ENCODE measurements around the gene TRIO. TPM values are rescaled to one million over a fixed set of nuclear protein-coding genes. Genes with fewer than 3 reads are reported as not detected.
A peak's percentile ranks its signal among the peaks of the same experiment; 100 is the strongest.

TRIO gene
- total and polyA plus RNA-seq, 2 of the 8 experiments (the other 6 are each of a cell fraction or from before 2014, with no cell fraction given) = 35.1 to 69.1 TPM

GRCh38 chr5:14286574-14287421 is 143.7 kb downstream of the TRIO start:
- Histone ChIP-seq H4K5ac (ENCODE audit: insufficient read length, low read depth, low read length) (no peak overlapping the region), H3K79me2 (ENCODE audit: control insufficient read depth in 1 of 2, insufficient read depth in 2 of 2, low read length in 2 of 2) (peaks cover 0 to 13% of the 10 kb centered on the region in 2 experiments; a peak in 2 of 4 replicates), H3K4ac (replicated peaks; ENCODE audit: insufficient read length, low read depth, low read length) (no peak overlapping the region), H3K56ac (replicated peaks; ENCODE audit: insufficient read length, low read depth, low read length) (no peak overlapping the region), H3K23me2 (ENCODE audit: low read depth, low read length) (no peaks in the 10 kb centered on the region), H2BK12ac (ENCODE audit: low read depth, low read length) (no peak overlapping the region), H4K20me1 (replicated peaks in 1 of 2; ENCODE audit: control insufficient read depth in 1 of 2, insufficient read depth in 2 of 2, low read length in 2 of 2) (no peaks in the 10 kb centered on the region), H3K27ac (ENCODE audit: low read depth, low read length) (no peak overlapping the region), H2AFZ (ENCODE audit: low read length) (no peak overlapping the region), H3K4me3 (ENCODE audit: extremely low read depth in 1 of 4, insufficient read depth in 2 of 4, low read depth in 3 of 4, low read length in 4 of 4) (no peak overlapping the region), H4K91ac (replicated peaks; ENCODE audit: insufficient read length, low read length) (no peak overlapping the region), H2BK5ac (ENCODE audit: low read depth, low read length) (no peak overlapping the region), H3K18ac (ENCODE audit: extremely low read depth, low read length) (peak overlapping the region; percentile 32; the same call in 1 of the 2 replicates), H2BK120ac (replicated peaks; ENCODE audit: low read depth, low read length) (no peak overlapping the region), H4K8ac (ENCODE audit: extremely low read depth, insufficient read depth, low read length) (peak overlapping the region; percentile 28; the same call in 1 of the 2 replicates), H2BK15ac (ENCODE audit: low read length) (no peak overlapping the region), H2AK5ac (ENCODE audit: low read depth, low read length) (0 out of 2 replicates have a peak overlapping the region, but pooled peaks have one; percentile 47), H3K36me3 (ENCODE audit: control insufficient read depth in 2 of 4, insufficient read depth in 4 of 4, low read length in 3 of 4) (peaks cover 0 to 18% (median 6%) of the 10 kb centered on the region in 4 experiments; a peak in 4 of 8 replicates), H3K9me3 (ENCODE audit: insufficient read depth in 2 of 2, low read depth in 1 of 2, low read length in 1 of 2) (no peaks in the 10 kb centered on the region), H3K9ac (replicated peaks in 1 of 4; ENCODE audit: extremely low read depth in 1 of 4, low read depth in 3 of 4, low read length in 3 of 4) (no peak overlapping the region), H3K79me1 (ENCODE audit: low read depth, low read length) (no peaks in the 10 kb centered on the region; the same call in 1 of the 2 replicates), H2BK20ac (ENCODE audit: low read length) (no peak overlapping the region), H3K4me1 (replicated peaks in 1 of 4; ENCODE audit: control insufficient read depth in 3 of 4, insufficient read depth in 4 of 4, low read length in 3 of 4) (peaks cover 0 to 6% (median 2%) of the 10 kb centered on the region in 4 experiments; a peak in 4 of 7 replicates), H3K14ac (ENCODE audit: insufficient read length) (no peak overlapping the region), H3K23ac (ENCODE audit: insufficient read length) (no peak overlapping the region), H3K27me3 (replicated peaks in 1 of 4; ENCODE audit: control insufficient read depth in 3 of 4, extremely low read depth in 1 of 4, insufficient read depth in 3 of 4, low read length in 3 of 4) (no peaks in the 10 kb centered on the region), H3K4me2 (ENCODE audit: insufficient read depth in 1 of 2, low read depth in 2 of 2, low read length in 2 of 2) (no peak overlapping the region)
- ChIA-PET POLR2A (ENCODE audit: partially characterized antibody) (no interaction called here), CTCF (ENCODE audit: partially characterized antibody) (interaction anchor here (0.6 to 1.2 kb wide), 2 partner anchors 16 to 298 kb away, joined by 5 read pairs; no protein-coding TSS in a partner anchor)
- DNase-seq (ENCODE audit: low read depth in 1 of 2, low spot score in 2 of 2) (no peak), FAIRE-seq (no peak)
- WGBS, 2 experiments (ENCODE audit: extremely low coverage in 1 of 2, insufficient coverage in 1 of 2, insufficient read length in 1 of 2, insufficient replicate concordance in 2 of 2, low coverage in 1 of 2, low lambda C conversion rate in 2 of 2, missing lambda C conversion rate in 1 of 2) = 89% methylated on average over 17 of the region's 17 CpGs; no CpG with 5 or more reads in 1 of the 2 experiments
- TF ChIP-seq KDM4A (IDR thresholded peaks at IDR 0.05; ENCODE audit: low read depth, low read length, severe bottlenecking) (no peak), CREB1 (IDR thresholded peaks at IDR 0.05) (no peak), EZH2 (IDR thresholded peaks at IDR 0.05; ENCODE audit: low read depth, low read length, severe bottlenecking) (no peak), YY1 (IDR thresholded peaks at IDR 0.05; ENCODE audit: low read depth, low read length) (no peak), TAF1 (IDR thresholded peaks at IDR 0.05; ENCODE audit: low read depth, low read length) (no peak), NANOG (IDR thresholded peaks at IDR 0.05; ENCODE audit: insufficient read depth, low read depth, low read length, poor library complexity, severe bottlenecking) (no peak), RNF2 (IDR thresholded peaks at IDR 0.05; ENCODE audit: borderline replicate concordance, low read depth, low read length, missing control alignments, poor library complexity, severe bottlenecking) (no peak), RBBP5 (IDR thresholded peaks at IDR 0.05; ENCODE audit: borderline replicate concordance, low read depth, low read length) (no peak)
